Activated gamma-delta T cell treated with Interleukin-2 at 50 U/mL for 16 hours (primary cell): ENCODE results near the gene ZFTA.

Experiments used
- DNase-seq: peaks from one replicate; pipeline ENCODE4 v3.0.0-alpha.2; 2020

The ZFTA gene

GRCh38 chr11:63745304-63746170, 23.0 kb downstream of the ZFTA start:
- DNase-seq = no peak

GRCh38 chr11:63738720-63739360, 29.7 kb downstream of the ZFTA start:
- DNase-seq = peak; percentile 64

GRCh38 chr11:63737718-63738117, 30.9 kb downstream of the ZFTA start:
- no peak for DNase-seq

- no peak for DNase-seq
Measured at GRCh38 chr11:63736864-63737263, 31.7 kb downstream of the ZFTA start.

- DNase-seq = no peak
Measured at GRCh38 chr11:63729326-63729725, 39.2 kb downstream of the ZFTA start.

GRCh38 chr11:63720611-63721010, 48.0 kb downstream of the ZFTA start:
- no peak for DNase-seq

- DNase-seq = no peak
Measured at GRCh38 chr11:63719987-63720386, 48.6 kb downstream of the ZFTA start.

- DNase-seq = no peak
Measured at GRCh38 chr11:63719001-63719400, 49.6 kb downstream of the ZFTA start.
